Nucleus accumbens (tissue), 56 donors: Measurements from ENCODE around the gene RNPS1.
"Not testable (repeated sequence)": the region's sequence is repeated elsewhere in the genome, so short reads cannot be mapped to it uniquely, and the experiment has no call there.

Experiments used
- DNase-seq, 56 donors: peaks; one replicate each; lab custom pipeline; 2025; lab: John Stamatoyannopoulos, UW

Gene RNPS1

GRCh38 chr16:2284001-2284770, 16.3 kb upstream of the RNPS1 start:
- no peak for DNase-seq

DNA sequence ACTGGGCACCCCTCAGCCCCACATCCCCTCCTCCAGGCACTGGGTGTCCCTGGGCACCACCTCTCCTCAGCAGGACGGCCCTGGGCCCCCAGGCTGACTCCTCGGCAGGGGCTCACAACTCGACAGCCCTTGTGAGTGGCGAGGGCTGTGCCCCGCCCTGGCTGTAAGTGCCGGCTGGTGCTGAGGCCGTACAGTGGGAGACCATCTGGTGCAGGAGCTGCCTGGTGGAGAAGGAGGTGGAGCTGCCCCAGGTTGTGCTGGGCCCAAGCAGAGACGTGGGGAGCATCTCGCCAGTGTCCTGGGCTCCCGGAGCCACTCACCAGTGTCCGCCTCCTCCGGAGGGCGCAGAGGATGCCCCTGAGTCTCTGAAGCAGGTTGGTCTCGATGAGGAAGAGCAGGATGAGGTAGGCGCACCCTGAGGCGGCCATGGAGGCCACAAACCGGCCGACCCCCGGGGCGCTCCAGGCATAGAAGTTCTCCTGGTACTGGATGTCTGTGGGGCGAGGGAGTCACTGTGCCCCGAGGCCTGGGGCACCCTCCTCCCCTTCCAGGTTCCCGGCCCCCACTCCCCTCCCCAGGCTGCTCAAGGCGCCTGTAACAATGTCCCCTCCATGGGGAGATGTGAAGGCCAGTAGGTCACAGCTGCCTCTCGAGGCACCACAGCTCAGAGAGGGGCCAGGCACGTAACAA, 15.1 kb upstream of the RNPS1 start:
- DNase-seq: no peak

GRCh38 chr16:2282262-2282661, 14.3 kb upstream of the RNPS1 start:
- no peak for DNase-seq

DNA sequence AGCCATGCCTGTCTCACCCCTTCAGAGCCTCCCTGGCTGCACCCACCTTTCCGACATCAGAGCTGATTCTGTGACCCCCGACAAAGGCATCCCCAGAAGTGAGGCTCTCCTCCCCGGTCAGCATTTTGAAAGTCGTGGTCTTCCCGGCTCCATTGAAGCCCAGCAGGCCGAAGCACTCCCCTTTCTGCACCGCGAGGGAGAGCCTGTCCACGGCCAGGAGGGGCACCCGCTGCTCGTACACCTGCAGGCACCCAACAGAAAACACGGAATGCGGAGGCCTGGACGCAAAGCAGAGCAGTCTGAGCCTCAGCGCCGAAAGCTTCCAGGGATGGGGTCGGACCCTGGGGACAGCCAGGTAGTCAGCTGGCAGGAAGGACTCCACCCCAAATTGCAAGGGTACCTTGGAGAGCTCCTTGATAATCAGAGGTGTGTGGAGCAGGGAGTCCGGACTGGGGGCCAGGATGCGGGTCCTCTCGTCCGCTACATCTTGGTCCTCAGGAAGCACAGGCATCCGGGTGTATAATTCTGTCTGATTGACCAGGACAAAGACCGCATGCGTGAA, 13.1 kb upstream of the RNPS1 start:
- DNase-seq: no peak

GRCh38 chr16:2280461-2280860, 12.5 kb upstream of the RNPS1 start:
- no peak for DNase-seq

- DNase-seq: no peak
These were observed 11.3 kb upstream of the RNPS1 start for GRCh38 chr16:2278956-2279800.

GRCh38 chr16:2278272-2278608, 10.3 kb upstream of the RNPS1 start:
- DNase-seq: no peak

- DNase-seq: no peak
These were observed 9.7 kb upstream of the RNPS1 start for GRCh38 chr16:2277466-2278271.

GRCh38 chr16:2276368-2277195, 8.7 kb upstream of the RNPS1 start:
- no peak for DNase-seq

- peak in 1 of 56 donors; percentile 5 for DNase-seq
These were observed 7.8 kb upstream of the RNPS1 start for GRCh38 chr16:2275476-2276367.

DNA sequence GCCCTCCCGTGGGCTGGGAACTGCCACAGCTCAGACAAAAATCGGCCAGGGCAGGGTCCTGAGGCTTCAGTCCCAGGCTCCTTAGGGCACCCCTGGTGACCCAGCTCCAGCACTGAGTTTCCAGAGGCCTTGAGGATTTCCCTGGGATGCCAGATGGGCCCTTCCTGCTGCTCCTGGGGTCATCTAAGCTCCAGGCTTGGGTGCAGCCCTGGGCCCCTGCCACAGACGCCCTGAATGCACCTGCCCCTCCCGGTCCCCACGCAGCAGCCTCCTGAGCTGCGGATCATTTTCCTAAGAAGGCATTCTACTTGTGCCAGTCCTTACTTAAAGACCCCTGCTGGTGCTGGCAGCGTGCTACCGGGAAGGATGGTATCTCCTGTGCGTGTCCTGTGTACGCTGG, 6.0 kb upstream of the RNPS1 start:
- no peak for DNase-seq

- no peak for DNase-seq
These were observed 5.6 kb upstream of the RNPS1 start for GRCh38 chr16:2273484-2273883.

GRCh38 chr16:2271848-2272461, 4.0 kb upstream of the RNPS1 start:
- DNase-seq: no peak

DNA sequence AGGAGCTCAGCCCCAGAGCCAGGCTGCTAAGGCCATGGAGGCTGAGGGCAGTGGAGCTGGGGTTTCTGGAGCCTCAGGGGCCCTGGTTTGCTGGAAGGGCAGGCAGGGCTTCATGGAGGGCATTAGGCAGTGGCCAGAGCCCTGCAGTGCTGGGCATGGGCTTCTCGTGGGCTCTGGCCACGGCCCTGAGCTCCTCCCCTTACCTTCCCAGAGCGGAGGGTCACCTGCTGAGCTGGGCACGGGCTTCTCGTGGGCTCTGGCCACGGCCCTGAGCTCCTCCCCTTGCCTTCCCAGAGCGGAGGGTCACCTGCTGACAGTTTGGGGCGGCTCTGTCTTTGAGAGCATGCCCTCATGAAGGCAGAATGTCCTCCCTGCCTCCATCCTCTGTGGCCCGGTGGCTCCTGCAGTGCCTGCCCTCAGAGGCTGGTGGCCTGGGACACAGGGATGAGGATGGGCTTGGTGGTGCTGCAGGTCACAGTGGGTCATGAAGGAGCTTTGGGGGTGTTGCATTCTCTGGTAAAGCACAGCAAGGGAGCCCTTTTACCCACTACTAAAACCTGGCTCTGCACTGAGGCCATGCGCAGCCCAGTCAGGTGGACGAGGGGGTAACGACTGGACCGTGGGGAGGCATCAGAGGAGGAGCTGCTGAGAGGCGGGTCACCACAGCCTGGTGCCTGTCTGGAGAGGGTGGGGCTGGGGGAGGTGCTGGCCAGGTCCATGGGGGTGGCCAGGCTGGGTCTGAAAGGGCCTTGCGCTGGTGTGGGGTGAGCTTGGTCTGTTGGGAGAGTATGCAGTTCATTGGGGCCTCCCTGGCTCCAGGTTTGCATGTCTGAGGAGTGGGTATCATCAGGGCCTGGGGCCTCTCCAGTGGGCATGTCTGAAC, 2.9 kb upstream of the RNPS1 start:
- DNase-seq: no peak

- DNase-seq: no peak
These were observed 2.1 kb upstream of the RNPS1 start for GRCh38 chr16:2270070-2270462.

GRCh38 chr16:2267505-2267912, 417 bp downstream of the RNPS1 start:
- peak in 7 of 56 donors; percentile 47 to 90 (median 83) for DNase-seq

DNA sequence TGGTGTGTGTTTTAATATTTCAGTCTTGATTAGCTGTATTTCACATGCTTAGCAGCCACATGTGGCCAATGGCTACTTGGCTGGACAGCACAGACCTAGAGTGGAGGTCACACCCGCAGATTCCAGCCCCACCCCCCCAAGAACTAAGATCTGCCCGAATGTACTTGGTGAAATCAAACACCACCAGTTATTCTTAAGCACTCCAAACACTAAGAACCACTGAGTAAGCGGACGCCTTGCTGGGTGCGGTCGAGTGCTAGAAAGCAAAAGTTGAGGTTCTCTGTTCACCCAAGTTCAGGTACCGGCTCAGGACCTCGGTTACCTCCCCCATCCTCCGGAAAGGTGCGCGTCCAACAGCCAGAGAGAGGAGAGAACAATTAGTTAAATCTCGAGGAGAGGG, 1.0 kb downstream of the RNPS1 start:
- DNase-seq: not testable (repeated sequence)
